B cell (primary cell): ENCODE data around the gene VAV3. TPM values are rescaled to one million over a fixed set of nuclear protein-coding genes. Genes with fewer than 3 reads are reported as not detected.

Experiments
- ATAC-seq: fragments of 200-7000 bp; cut with Tn5 transposase; one replicate; pipeline ENCODE4 v1.10.0; 2021; ENCODE audit warnings: low read depth, mild to moderate bottlenecking, moderate number of reproducible peaks, moderate library complexity
- CTCF ChIA-PET: fragments of 350-600 bp; sonication (Branson Sonifier 250); formaldehyde crosslinking; loops from one replicate; lab custom pipeline; 2021; ENCODE audit warnings: antibody characterized with exemption, inconsistent platforms; lab: Charles Lee
- POLR2A ChIA-PET: fragments of 350-600 bp; sonication (Branson Sonifier 250); formaldehyde crosslinking; loops from one replicate; lab custom pipeline; 2021; ENCODE audit warnings: antibody characterized with exemption; lab: Charles Lee
- DNase-seq: peaks from one replicate; pipeline ENCODE4 v3.0.0; 2013
- H2AFZ ChIP-seq: 2 replicates; pipeline ENCODE4 v1.6.1; 2012; ENCODE audit warnings: mild to moderate bottlenecking, low read depth, low read length; ENCODE audit not compliant: insufficient read depth, poor library complexity, severe bottlenecking
- H3K27ac ChIP-seq, 2 donors: 1 replicate in 1 of 2; 2 replicates in 1 of 2; pipeline ENCODE4 v1.5.1; 2012 to 2013; ENCODE audit warnings: low read length in 2 of 2, mild to moderate bottlenecking in 2 of 2, moderate library complexity in 1 of 2
- H3K27me3 ChIP-seq, 4 experiments: fragments of 200-600 bp in 1 of 4; sonication (generic) in 1 of 4; replicated peaks in 1 of 4; 1 replicate in 2 of 4; 2 replicates in 2 of 4; pipeline versions ENCODE4 v1.6.1 to v1.7.0; 2013 to 2016; ENCODE audit warnings: low read length in 3 of 4, mild to moderate bottlenecking in 2 of 4, mixed read lengths in 1 of 4, moderate library complexity in 1 of 4; ENCODE audit not compliant: insufficient read depth in 4 of 4, control insufficient read depth in 3 of 4; ENCODE audit errors: control extremely low read depth in 1 of 4
- H3K36me3 ChIP-seq, 2 experiments: replicated peaks in 1 of 2; 1 replicate in 1 of 2; 2 replicates in 1 of 2; pipeline versions ENCODE4 v1.6.1 to v1.7.1; 2013; ENCODE audit warnings: low read length in 1 of 2; ENCODE audit not compliant: insufficient read depth in 2 of 2, control insufficient read depth in 1 of 2; ENCODE audit errors: control extremely low read depth in 1 of 2, extremely low read depth in 1 of 2
- H3K4me1 ChIP-seq, 2 donors: fragments of 200-600 bp in 1 of 2; sonication (generic) in 1 of 2; 1 replicate in 1 of 2; 2 replicates in 1 of 2; pipeline versions ENCODE4 v1.5.1 to v1.6.1; 2013 to 2017; ENCODE audit warnings: low read length in 2 of 2; ENCODE audit not compliant: control insufficient read depth in 2 of 2, insufficient read depth in 2 of 2
- H3K4me2 ChIP-seq: replicated peaks from 2 replicates; pipeline ENCODE3; 2012; ENCODE audit warnings: mild to moderate bottlenecking, low read depth, low read length; ENCODE audit not compliant: poor library complexity, severe bottlenecking
- H3K4me3 ChIP-seq, 5 experiments: fragments of 200-600 bp in 1 of 5; sonication (generic) in 1 of 5; 1 replicate in 3 of 5; 2 replicates in 2 of 5; pipeline versions ENCODE4 v1.5.1 to v1.7.0; 2011 to 2016; ENCODE audit warnings: low read length in 4 of 5, mild to moderate bottlenecking in 4 of 5, low read depth in 2 of 5, control low read depth in 1 of 5, moderate library complexity in 1 of 5; ENCODE audit not compliant: insufficient read depth in 1 of 5; ENCODE audit errors: control extremely low read depth in 1 of 5, extremely low read depth in 1 of 5
- H3K79me2 ChIP-seq: fragments of 200-600 bp; sonication (generic); one replicate; pipeline ENCODE4 v1.6.0; 2016; ENCODE audit warnings: low read length; ENCODE audit not compliant: control insufficient read depth, insufficient read depth
- H3K9ac ChIP-seq: fragments of 200-600 bp; sonication (generic); 2 replicates; pipeline ENCODE4 v1.6.1; 2017; ENCODE audit warnings: mild to moderate bottlenecking, low read length, moderate library complexity
- H3K9me3 ChIP-seq, 3 donors: one replicate each; pipeline versions ENCODE4 v1.6.1 to v1.7.1; 2013; ENCODE audit warnings: low read length in 2 of 3; ENCODE audit not compliant: control insufficient read depth in 2 of 3, insufficient read depth in 1 of 3; ENCODE audit errors: control extremely low read depth in 1 of 3
- H4K20me1 ChIP-seq: 2 replicates; pipeline ENCODE4 v1.6.0; 2012; ENCODE audit warnings: mild to moderate bottlenecking, low read length; ENCODE audit not compliant: insufficient read depth, control insufficient read depth, poor library complexity, severe bottlenecking
- H3K27ac Mint-ChIP-seq: one replicate; pipeline ENCODE4 v1.8.0; 2021; ENCODE audit warnings: mixed read lengths
- H3K27me3 Mint-ChIP-seq: one replicate; pipeline ENCODE4 v1.8.0; 2021; ENCODE audit warnings: mixed read lengths
- H3K4me1 Mint-ChIP-seq: one replicate; pipeline ENCODE4 v1.8.0; 2021; ENCODE audit warnings: mixed read lengths
- H3K4me3 Mint-ChIP-seq: one replicate; pipeline ENCODE4 v1.8.0; 2021; ENCODE audit warnings: mixed read lengths
- H3K9me3 Mint-ChIP-seq: one replicate; pipeline ENCODE4 v1.8.0; 2022; ENCODE audit warnings: mixed read lengths; ENCODE audit not compliant: insufficient read depth
- CTCF ChIP-seq: fragments of 200-600 bp; IDR thresholded peaks from one replicate; pipeline ENCODE4 v1.8.0; 2022; ENCODE audit warnings: antibody characterized with exemption, mild to moderate bottlenecking
- EZH2 ChIP-seq: IDR thresholded peaks from 2 replicates; pipeline ENCODE4 v1.6.1; 2012; ENCODE audit warnings: borderline replicate concordance, low read depth, mild to moderate bottlenecking, moderate library complexity, low read length; ENCODE audit not compliant: insufficient read depth, poor library complexity, severe bottlenecking
- WGBS: methylation state at CpG from one replicate; pipeline ENCODE4 v1.1.5; 2013; ENCODE audit warnings: missing lambda C conversion rate; ENCODE audit not compliant: insufficient coverage; 5-methylcytosine and 5-hydroxymethylcytosine counted together
- intact Hi-C: fragments of 100-400 bp; cut with micrococcal nuclease; formaldehyde crosslinking; loops from one replicate; pipeline ENCODE4 v1.10.0; 2022
- polyA plus RNA-seq: library from polyadenylated mRNA; depleted of rRNA; stranded (reverse); fragments of >200 nt; gene quantifications from 2 replicates; pipeline ENCODE4 v1.2.3, GENCODE V29; 2012
- total RNA-seq, 2 donors: library from RNA; stranded (reverse); fragments of 120-200 nt in 1 of 2; gene quantifications; 1 replicate in 1 of 2; 2 replicates in 1 of 2; pipeline versions ENCODE4 v1.2.3 to v1.2.4, GENCODE V29; 2013 to 2022

VAV3 gene
- total and polyA plus RNA-seq, 2 donors (not counting 1 experiment from before 2014, with no cell fraction given) = 14.8 to 32.5 TPM

GRCh38 chr1:107727866-107728265 is 237.1 kb downstream of the VAV3 start:
- H3K36me3 ChIP-seq = peaks cover 5 to 49% of the 10 kb centered on the region in 2 experiments
- no peak overlapping the region for H3K27ac Mint-ChIP-seq
- H3K27me3 ChIP-seq = no peaks in the 10 kb centered on the region
- no peaks in the 10 kb centered on the region for H3K9me3 ChIP-seq
- no peak overlapping the region for H3K9ac ChIP-seq
- H3K9me3 Mint-ChIP-seq = no peaks in the 10 kb centered on the region
- no peaks in the 10 kb centered on the region for H3K4me1 Mint-ChIP-seq
- ATAC-seq = no peak
- H3K4me3 Mint-ChIP-seq = no peak overlapping the region
- H2AFZ ChIP-seq = no peak overlapping the region
- ChIA-PET POLR2A (no interaction called here), CTCF (interaction anchor here (0.7 kb wide), 1 partner anchor 21 kb away, joined by 3 read pairs; no protein-coding TSS in a partner anchor)
- H3K4me1 ChIP-seq = no peaks in the 10 kb centered on the region
- H3K4me2 ChIP-seq = no peak overlapping the region
- no peak overlapping the region for H3K27ac ChIP-seq
- WGBS = 100% methylated on average over 1 of the region's 2 CpGs
- no peaks in the 10 kb centered on the region for H4K20me1 ChIP-seq
- peaks cover 7% of the 10 kb centered on the region for H3K79me2 ChIP-seq
- DNase-seq = no peak
- intact Hi-C loops = no loop called here
- no peak overlapping the region for H3K4me3 ChIP-seq
- H3K27me3 Mint-ChIP-seq = no peaks in the 10 kb centered on the region
- TF ChIP-seq EZH2 (no peak), CTCF (no peak)

GRCh38 chr1:107726860-107727259 is 238.1 kb downstream of the VAV3 start:
- Histone ChIP-seq H2AFZ (no peak overlapping the region), H3K79me2 (peaks cover 3% of the 10 kb centered on the region), H3K9me3 (no peaks in the 10 kb centered on the region), H3K4me1 (no peaks in the 10 kb centered on the region), H3K27ac (no peak overlapping the region), H3K9ac (no peak overlapping the region), H3K4me3 (no peak overlapping the region), H4K20me1 (no peaks in the 10 kb centered on the region), H3K4me2 (no peak overlapping the region), H3K27me3 (no peaks in the 10 kb centered on the region), H3K36me3 (peaks cover 5 to 47% of the 10 kb centered on the region in 2 experiments)
- Mint-ChIP-seq H3K27ac (no peak overlapping the region), H3K4me1 (no peaks in the 10 kb centered on the region), H3K27me3 (no peaks in the 10 kb centered on the region), H3K4me3 (no peak overlapping the region), H3K9me3 (no peaks in the 10 kb centered on the region)
- ATAC-seq (no peak), DNase-seq (no peak)
- ChIA-PET POLR2A (no interaction called here), CTCF (interaction anchor here (0.7 kb wide), 1 partner anchor 22 kb away, joined by 3 read pairs; no protein-coding TSS in a partner anchor)
- no peak for TF ChIP-seq EZH2
- no peak for TF ChIP-seq CTCF
- intact Hi-C loops = no loop called here
- no CpG with 5 or more reads among the region's 2 CpGs for WGBS
